Stimulated activated CD8-positive, alpha-beta memory T cell treated with anti-CD3 and anti-CD28 coated beads, Interleukin-4, amount 100 ng/mL, for 1 hour (primary cell): Measurements from ENCODE around the gene ISLR2.

ENCODE experiments used
- DNase-seq, 2 donors: peaks; one replicate each; pipeline ENCODE4 v3.0.0-alpha.2; 2020; ENCODE audit warnings: low read depth in 2 of 2, low spot score in 1 of 2

Gene ISLR2

GRCh38 chr15:74128785-74129585 is 1.4 kb upstream of the ISLR2 start:
- DNase-seq, result no peak

DNA sequence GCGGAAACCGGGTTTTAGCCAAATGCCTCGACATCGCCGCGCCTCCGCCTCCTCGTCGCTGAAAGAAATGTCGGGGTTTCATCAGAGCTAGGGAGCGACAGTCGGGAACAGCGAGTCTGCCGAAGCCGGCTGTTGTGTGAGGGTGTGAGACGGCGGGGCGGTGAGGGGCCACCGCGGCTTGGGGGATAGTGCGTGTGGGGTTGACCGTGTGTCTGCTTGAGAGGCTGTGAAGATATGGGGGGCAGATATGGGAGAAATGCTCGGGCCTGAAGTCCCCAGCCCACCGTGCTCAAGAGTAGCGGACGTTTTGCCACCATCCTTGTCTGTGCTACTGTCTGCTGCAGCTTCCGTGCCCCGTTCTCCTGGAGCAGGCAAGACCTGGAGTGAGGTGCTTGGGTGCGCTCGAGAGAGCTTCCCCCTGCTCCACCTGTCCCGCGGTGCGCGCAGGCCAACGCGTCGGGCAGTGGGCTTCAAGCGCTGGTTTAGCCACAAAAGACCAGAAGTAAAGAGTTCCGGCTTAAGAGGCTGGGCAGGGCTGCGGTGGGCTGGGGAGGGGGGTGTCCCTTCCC is 716 bp upstream of the ISLR2 start:
- DNase-seq, result no peak

- no peak for DNase-seq
Measured at GRCh38 chr15:74130849-74131627, 652 bp downstream of the ISLR2 start.

DNA sequence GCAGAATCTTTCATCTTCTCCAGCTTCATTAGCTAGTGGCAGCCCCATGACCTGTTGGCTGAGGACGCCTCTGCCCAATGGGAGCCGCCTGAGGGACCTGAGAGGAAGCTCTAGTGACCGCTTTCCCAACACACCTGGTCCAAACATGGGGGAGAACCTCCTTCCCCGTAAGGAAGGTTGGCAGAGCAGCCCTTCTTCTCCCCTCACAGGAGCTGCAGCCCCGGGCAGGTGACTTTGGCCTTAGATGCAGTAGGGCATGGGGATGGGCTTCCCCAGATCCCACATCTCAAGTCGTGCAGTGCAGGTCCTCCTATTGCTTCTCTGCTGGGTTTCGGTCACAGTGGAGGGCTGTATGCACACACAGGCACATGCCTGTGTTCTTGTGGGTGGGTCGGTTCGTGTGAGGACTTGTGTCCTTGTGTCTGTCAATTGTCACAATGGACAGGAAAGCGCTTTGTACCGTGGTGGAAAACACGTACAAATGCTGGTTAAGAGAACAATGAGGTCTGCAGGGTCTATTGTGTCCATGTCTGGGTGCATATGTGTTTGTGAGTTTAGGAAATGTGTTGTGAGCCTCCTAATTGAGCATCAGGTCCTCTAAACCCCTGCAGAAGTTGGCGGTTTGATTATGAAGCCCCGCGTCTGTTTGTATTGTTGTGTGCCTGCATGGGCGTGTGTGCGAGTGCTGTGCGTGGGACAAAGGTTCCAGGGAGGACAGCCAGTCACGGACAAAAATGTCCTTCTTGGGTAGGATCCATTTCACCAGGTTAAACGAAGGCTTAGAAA is 1.4 kb downstream of the ISLR2 start:
- DNase-seq, result no peak

DNA sequence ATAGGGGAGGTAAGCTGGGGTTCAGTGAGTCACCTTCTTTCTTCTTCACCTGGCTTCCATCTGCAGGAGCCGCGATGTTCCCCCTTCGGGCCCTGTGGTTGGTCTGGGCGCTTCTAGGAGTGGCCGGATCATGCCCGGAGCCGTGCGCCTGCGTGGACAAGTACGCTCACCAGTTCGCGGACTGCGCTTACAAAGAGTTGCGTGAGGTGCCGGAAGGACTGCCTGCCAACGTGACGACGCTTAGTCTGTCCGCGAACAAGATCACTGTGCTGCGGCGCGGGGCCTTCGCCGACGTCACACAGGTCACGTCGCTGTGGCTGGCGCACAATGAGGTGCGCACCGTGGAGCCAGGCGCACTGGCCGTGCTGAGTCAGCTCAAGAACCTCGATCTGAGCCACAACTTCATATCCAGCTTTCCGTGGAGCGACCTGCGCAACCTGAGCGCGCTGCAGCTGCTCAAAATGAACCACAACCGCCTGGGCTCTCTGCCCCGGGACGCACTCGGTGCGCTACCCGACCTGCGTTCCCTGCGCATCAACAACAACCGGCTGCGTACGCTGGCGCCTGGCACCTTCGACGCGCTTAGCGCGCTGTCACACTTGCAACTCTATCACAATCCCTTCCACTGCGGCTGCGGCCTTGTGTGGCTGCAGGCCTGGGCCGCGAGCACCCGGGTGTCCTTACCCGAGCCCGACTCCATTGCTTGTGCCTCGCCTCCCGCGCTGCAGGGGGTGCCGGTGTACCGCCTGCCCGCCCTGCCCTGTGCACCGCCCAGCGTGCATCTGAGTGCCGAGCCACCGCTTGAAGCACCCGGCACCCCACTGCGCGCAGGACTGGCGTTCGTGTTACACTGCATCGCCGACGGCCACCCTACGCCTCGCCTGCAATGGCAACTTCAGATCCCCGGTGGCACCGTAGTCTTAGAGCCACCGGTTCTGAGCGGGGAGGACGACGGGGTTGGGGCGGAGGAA is 2.6 kb downstream of the ISLR2 start:
- DNase-seq, result no peak

- no peak for DNase-seq
Measured at GRCh38 chr15:74133694-74134386, 3.5 kb downstream of the ISLR2 start.

- DNase-seq, result no peak
Measured at GRCh38 chr15:74134387-74135027, 4.1 kb downstream of the ISLR2 start.

GRCh38 chr15:74135041-74135565 is 4.7 kb downstream of the ISLR2 start:
- no peak for DNase-seq

DNA sequence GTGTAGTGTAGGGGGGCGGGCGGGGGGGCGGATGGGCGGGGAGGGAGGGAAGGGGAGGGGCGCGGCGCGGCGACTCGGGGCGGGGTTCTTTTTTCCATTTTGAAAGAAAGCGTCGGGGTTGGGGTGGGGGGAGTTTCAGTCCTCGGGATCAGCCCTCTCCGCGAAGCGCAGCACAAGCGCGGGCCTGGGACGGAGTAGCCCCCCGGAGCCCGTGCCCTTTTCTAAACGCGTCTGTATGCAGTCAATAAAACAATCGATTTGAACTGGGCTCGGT is 6.1 kb downstream of the ISLR2 start:
- DNase-seq, result no peak

DNA sequence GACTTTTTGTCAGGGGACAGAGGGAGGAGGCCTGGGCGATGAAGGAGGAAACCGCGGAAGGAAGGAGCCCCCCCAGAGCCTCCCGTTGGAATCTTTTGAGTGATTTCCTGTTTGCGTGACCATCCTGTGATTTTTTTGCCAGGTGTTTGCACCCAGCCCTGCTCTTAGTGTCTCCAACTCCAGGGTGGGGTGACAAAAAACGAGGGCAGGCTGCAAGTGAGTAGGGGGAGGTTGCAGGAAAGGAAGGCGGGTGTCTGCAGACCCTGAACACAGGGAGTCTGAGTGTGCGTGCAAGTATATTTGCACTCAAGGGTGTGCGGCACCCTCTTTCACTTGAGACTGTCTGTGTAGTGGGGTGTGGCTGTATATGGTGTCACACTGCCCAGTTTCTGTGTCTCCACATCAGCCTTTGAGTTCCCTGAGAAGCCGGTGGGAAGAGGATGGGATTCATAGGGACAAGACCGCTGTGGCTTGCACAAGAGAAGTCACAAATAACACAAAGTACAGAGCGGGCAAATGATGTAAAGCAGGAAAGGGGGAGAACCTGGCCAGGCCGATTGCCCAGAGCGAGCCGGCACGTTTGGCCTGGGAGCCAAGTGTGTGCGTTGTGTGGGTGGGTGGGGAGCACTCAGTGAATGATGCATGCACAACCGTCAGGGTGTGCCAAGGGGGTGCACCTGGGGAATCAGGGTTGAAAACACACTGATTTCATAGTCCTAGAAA is 6.6 kb downstream of the ISLR2 start:
- DNase-seq, result no peak

- no peak for DNase-seq
Measured at GRCh38 chr15:74137537-74137894, 7.1 kb downstream of the ISLR2 start.

GRCh38 chr15:74138642-74139041 is 8.3 kb downstream of the ISLR2 start:
- DNase-seq, result no peak

DNA sequence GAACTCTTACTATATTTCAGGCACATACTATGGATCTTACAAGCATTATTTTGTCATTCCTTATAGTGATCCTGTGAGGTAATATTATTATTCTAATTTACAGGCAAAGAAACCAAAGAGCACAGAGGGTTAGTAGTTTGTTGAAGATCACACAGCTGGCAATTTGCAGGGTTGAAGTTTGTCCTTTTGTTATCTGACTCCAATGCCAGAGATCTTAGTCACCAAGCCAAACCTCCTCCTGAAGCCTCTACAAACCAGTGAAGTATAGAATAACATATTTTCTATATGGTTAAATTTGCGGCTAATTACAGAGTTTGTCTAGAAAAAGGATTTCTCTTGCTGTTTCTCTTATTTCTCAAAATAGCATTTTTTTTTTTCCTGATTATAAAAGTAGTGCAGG is 11.2 kb downstream of the ISLR2 start:
- DNase-seq, result no peak

GRCh38 chr15:74144153-74144775 is 13.9 kb downstream of the ISLR2 start:
- no peak for DNase-seq

- no peak for DNase-seq
Measured at GRCh38 chr15:74146277-74146800, 16.0 kb downstream of the ISLR2 start.

GRCh38 chr15:74147051-74147450 is 16.7 kb downstream of the ISLR2 start:
- DNase-seq, result no peak

DNA sequence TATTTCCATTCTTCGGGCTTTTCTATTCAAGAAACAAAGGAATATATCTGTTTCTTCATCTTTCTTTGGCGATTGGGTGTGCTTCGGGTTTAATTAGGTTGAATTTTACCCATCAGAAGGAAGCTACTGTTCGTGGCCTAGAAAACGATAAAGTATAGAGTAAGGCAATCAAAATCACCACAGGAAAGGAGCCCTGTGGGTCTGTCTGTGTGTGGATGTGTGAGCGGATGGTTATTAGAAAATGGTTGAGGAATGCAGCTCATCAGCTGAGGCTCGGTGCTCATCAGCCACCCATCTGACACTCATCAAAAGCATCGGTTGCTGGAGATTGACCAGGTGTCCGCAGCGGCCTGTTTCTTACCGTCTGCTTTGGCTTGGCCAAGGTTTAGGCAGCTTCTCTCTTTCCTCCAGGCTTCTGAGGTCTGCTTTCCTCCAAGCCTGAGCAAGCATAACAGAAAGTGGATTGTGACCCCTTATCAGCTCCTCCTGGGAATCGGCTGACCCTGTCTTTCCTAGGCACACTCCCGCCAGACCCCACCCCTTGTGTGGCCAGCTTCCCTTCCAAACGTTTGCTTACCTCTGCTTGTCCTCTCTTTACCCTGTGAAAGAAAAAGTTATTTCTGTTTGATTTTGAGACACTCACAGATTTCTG is 25.5 kb downstream of the ISLR2 start:
- DNase-seq, result no peak
